ENCODE results near the gene PTHLH. TPM values are rescaled to one million over a fixed set of nuclear protein-coding genes. Genes with fewer than 3 reads are reported as not detected.
A peak's percentile ranks its signal among the peaks of the same experiment; 100 is the strongest.

PTHLH gene
- total and polyA plus RNA-seq, 4 donors = 0.22 to 3.0 (median 0.37) TPM

- no peak overlapping the region for H3K4me3 ChIP-seq
- H3K9ac ChIP-seq (ENCODE audit: insufficient read depth in 1 of 2, low read length in 2 of 2) = no peak overlapping the region
- peaks cover 3 to 78% (median 74%) of the 10 kb centered on the region in 3 donors for H3K27me3 ChIP-seq (ENCODE audit: control insufficient read depth in 3 of 3, insufficient read depth in 3 of 3, low read length in 2 of 3)
- peaks cover 0 to 2% (median 0%) of the 10 kb centered on the region in 4 donors for H3K9me3 ChIP-seq (ENCODE audit: control insufficient read depth in 4 of 4, insufficient read depth in 3 of 4, low read length in 3 of 4)
- no peak for TF ChIP-seq CTCF (IDR thresholded peaks at IDR 0.05; ENCODE audit: control extremely low read depth, extremely low read depth)
- H3K27ac ChIP-seq (ENCODE audit: low read depth in 1 of 2, low read length in 1 of 2) = no peak overlapping the region
- H3K4me1 ChIP-seq (ENCODE audit: control insufficient read depth in 5 of 5, insufficient read depth in 5 of 5, low read length in 5 of 5) = peaks cover 0 to 28% (median 0%) of the 10 kb centered on the region in 5 donors
- DNase-seq (peak; percentile 81 to 85 (median 82)), ATAC-seq (ENCODE audit: insufficient read depth, low FRiP score) (no peak)
- H3K36me3 ChIP-seq (ENCODE audit: control insufficient read depth in 4 of 4, insufficient read depth in 4 of 4, low read length in 4 of 4) = no peaks in the 10 kb centered on the region
- WGBS, 2 donors = 1 to 2% methylated on average over 59 to 61 of the region's 61 CpGs
These were observed 2.9 kb upstream of the PTHLH start for GRCh38 chr12:27975222-27976136.

- no peak overlapping the region for H3K27ac ChIP-seq (ENCODE audit: low read depth in 1 of 2, low read length in 1 of 2)
- H3K27me3 ChIP-seq (ENCODE audit: control insufficient read depth in 3 of 3, insufficient read depth in 3 of 3, low read length in 2 of 3) = peaks cover 3 to 80% (median 75%) of the 10 kb centered on the region in 3 donors
- no peak overlapping the region for H3K4me3 ChIP-seq
- no peak for TF ChIP-seq CTCF (IDR thresholded peaks at IDR 0.05; ENCODE audit: control extremely low read depth, extremely low read depth)
- 2 to 4% methylated on average over 26 of the region's 26 CpGs for WGBS, 2 donors
- no peaks in the 10 kb centered on the region for H3K36me3 ChIP-seq (ENCODE audit: control insufficient read depth in 4 of 4, insufficient read depth in 4 of 4, low read length in 4 of 4)
- no peak overlapping the region for H3K9ac ChIP-seq (ENCODE audit: insufficient read depth in 1 of 2, low read length in 2 of 2)
- H3K9me3 ChIP-seq (ENCODE audit: control insufficient read depth in 4 of 4, insufficient read depth in 3 of 4, low read length in 3 of 4) = peaks cover 0 to 2% (median 0%) of the 10 kb centered on the region in 4 donors
- no peak for DNase-seq
- H3K4me1 ChIP-seq (ENCODE audit: control insufficient read depth in 5 of 5, insufficient read depth in 5 of 5, low read length in 5 of 5) = peaks cover 0 to 30% (median 0%) of the 10 kb centered on the region in 5 donors
- ATAC-seq (ENCODE audit: insufficient read depth, low FRiP score) = no peak
These were observed 2.2 kb upstream of the PTHLH start for GRCh38 chr12:27974735-27975221.

- Histone ChIP-seq H3K27me3 (ENCODE audit: control insufficient read depth in 3 of 3, insufficient read depth in 3 of 3, low read length in 2 of 3) (peaks cover 3 to 87% (median 81%) of the 10 kb centered on the region in 3 donors), H3K9me3 (ENCODE audit: control insufficient read depth in 4 of 4, insufficient read depth in 3 of 4, low read length in 3 of 4) (peaks cover 0 to 2% (median 0%) of the 10 kb centered on the region in 4 donors), H3K9ac (ENCODE audit: insufficient read depth in 1 of 2, low read length in 2 of 2) (no peak overlapping the region), H3K4me1 (ENCODE audit: control insufficient read depth in 5 of 5, insufficient read depth in 5 of 5, low read length in 5 of 5) (peaks cover 0 to 43% (median under 1%) of the 10 kb centered on the region in 5 donors), H3K27ac (ENCODE audit: low read depth in 1 of 2, low read length in 1 of 2) (no peak overlapping the region), H3K4me3 (no peak overlapping the region), H3K36me3 (ENCODE audit: control insufficient read depth in 4 of 4, insufficient read depth in 4 of 4, low read length in 4 of 4) (no peaks in the 10 kb centered on the region)
- ATAC-seq (ENCODE audit: insufficient read depth, low FRiP score) (no peak), DNase-seq (peak in 2 of 3 donors; percentile 60 to 69)
- WGBS, 2 donors = 36 to 39% methylated on average over 4 of the region's 4 CpGs
- TF ChIP-seq CTCF (IDR thresholded peaks at IDR 0.05; ENCODE audit: control extremely low read depth, extremely low read depth) = no peak
These were observed 956 bp upstream of the PTHLH start for GRCh38 chr12:27973487-27973890.
